GM18858 (cell line): ENCODE results near the gene DHRS3.

Experiments
- ATAC-seq: cut with Tn5 transposase; IDR thresholded peaks from one replicate; pipeline ENCODE4 v1.9.1; 2021; ENCODE audit not compliant: unreplicated experiment

DHRS3 gene

GRCh38 chr1:12554521-12555305, 63.3 kb downstream of the DHRS3 start:
- ATAC-seq: no peak

GRCh38 chr1:12553963-12554362, 64.0 kb downstream of the DHRS3 start:
- ATAC-seq: no peak

GRCh38 chr1:12552951-12553921, 64.8 kb downstream of the DHRS3 start:
- ATAC-seq: no peak

- no peak for ATAC-seq
Measured at GRCh38 chr1:12552111-12552888, 65.7 kb downstream of the DHRS3 start.

GRCh38 chr1:12551584-12551983, 66.4 kb downstream of the DHRS3 start:
- no peak for ATAC-seq

- ATAC-seq: no peak
Measured at GRCh38 chr1:12549460-12550349, 68.3 kb downstream of the DHRS3 start.

GRCh38 chr1:12548973-12549459, 69.0 kb downstream of the DHRS3 start:
- ATAC-seq: no peak

- no peak for ATAC-seq
Measured at GRCh38 chr1:12548279-12548972, 69.6 kb downstream of the DHRS3 start.

- no peak for ATAC-seq
Measured at GRCh38 chr1:12547586-12548225, 70.3 kb downstream of the DHRS3 start.

- ATAC-seq: no peak
Measured at GRCh38 chr1:12546771-12547585, 71.0 kb downstream of the DHRS3 start.

GRCh38 chr1:12544992-12545391, 73.0 kb downstream of the DHRS3 start:
- no peak for ATAC-seq

GRCh38 chr1:12544357-12544756, 73.7 kb downstream of the DHRS3 start:
- no peak for ATAC-seq

- ATAC-seq: no peak
Measured at GRCh38 chr1:12543740-12544154, 74.3 kb downstream of the DHRS3 start.

- ATAC-seq: no peak
Measured at GRCh38 chr1:12542616-12543592, 75.1 kb downstream of the DHRS3 start.

- ATAC-seq: no peak
Measured at GRCh38 chr1:12542138-12542465, 75.9 kb downstream of the DHRS3 start.

GRCh38 chr1:12541274-12542137, 76.5 kb downstream of the DHRS3 start:
- no peak for ATAC-seq
